HG03097 (cell line): ENCODE data around the gene RPL7A.
A peak's percentile ranks its signal among the peaks of the same experiment; 100 is the strongest.
"Not testable (repeated sequence)": the region's sequence is repeated elsewhere in the genome, so short reads cannot be mapped to it uniquely, and the experiment has no call there.

Experiments used
- ATAC-seq: cut with Tn5 transposase; IDR thresholded peaks from one replicate; pipeline ENCODE4 v1.9.1; 2021; ENCODE audit not compliant: unreplicated experiment, low FRiP score

The RPL7A gene

DNA sequence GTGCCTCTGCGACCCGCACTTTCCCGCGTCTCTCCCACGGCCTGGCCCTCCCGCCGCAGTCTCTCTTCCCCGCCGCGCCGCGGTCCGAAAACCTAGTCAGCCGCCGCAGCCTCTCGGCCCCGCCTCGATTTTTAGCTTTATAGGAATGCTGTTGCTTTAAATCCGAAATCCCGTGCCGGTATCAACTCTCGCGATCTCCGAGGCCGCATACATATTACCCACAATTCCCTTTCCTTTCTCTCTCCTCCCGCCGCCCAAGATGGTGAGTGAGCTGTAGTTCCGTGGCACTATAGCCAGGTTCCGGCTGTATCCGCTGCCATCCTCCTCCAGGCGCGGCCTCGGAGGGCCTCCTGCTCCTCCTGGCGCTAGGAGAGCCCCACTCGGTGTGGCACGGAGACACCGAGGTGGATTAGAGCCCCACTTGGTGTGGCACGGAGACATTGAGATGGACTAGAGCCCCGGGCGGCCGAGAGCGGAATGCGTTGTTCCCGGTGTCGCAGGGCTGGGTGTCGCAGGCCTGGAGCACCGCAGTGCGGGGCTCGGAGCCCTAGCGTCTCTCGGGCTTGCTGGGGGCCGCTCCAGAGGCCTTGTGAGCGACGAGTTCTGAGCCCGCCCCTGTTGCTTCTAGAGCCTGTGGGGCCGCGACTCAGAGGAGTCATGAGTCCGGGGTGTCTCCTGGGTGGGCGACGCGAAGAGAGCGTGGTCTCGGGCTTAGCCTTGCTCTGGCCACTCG, at the start of gene RPL7A, which contains the start of gene MED22:
Gene RPL7A (plus strand): TSS at position 234 of the 733 bp plus-strand sequence. CDS start 26 bp downstream, at position 260.
Gene MED22 (minus strand): TSS at position 147 of the 733 bp plus-strand sequence. CDS start 1,469 bp downstream, outside the sequence.
- peak; percentile 70 for ATAC-seq

DNA sequence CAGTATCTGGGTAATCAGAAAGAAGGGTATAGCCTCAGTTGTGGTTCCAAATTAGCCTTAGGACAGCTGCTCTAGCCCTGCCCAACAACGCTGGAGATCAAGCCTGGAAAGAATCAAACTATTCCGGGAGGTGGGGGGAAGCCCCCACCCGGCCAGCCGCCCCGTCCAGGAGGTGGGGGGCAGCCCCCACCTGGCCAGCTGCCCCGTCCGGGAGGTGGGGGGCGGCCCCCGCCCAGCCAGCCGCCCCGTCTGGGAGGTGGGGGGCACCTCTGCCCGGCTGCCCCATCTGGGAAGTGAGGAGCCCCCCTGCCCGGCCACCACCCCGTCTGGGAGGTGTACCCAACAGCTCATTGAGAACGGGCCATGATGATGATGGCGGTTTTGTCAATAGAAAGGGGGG, 48.0 kb upstream of the RPL7A start:
- not testable (repeated sequence) for ATAC-seq

DNA sequence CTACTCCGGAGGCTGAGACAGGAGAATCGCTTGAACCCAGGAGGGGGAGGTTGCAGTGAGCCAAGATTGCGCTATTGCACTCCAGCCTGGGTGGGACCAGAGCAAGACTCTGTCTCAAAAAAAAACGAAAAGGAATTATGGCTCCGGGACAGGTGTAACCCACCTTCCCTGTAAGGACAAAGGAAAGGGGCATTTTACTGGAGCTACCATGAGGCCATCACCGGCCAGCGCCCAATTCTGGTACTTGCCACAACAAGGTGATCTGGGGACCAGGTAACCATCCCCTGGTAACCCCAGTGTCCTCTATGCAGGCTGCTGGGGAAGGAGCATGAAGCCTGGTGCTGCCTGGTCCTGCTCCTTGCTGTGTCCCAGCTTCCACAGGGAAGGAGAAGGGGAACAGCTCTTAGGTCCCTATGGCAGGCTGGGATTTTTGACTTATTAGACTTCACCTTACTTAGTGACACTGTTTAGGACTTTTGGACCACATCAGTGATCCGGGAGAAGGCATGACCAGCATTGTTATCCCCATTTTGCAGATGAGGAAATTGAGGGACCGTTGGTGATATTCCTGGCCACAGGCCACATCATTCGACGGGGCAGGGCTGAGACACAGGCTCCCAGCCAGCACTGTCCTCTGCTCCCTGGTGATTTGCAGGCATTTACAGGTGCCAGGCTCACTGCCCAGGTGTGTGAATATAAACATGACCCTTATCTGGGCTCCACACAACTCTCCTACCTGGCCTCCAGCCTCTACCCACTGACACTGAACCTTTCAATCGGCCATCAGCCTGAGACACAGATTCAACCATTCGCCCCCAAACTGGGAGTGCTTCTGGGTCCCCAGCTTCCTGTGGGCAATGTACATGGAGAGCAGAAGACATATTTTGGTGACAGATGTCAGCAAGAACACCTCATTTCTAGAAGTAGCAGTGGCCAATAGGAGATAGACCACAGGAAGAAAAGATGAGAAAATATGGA, 46.5 kb upstream of the RPL7A start:
- ATAC-seq: no peak

DNA sequence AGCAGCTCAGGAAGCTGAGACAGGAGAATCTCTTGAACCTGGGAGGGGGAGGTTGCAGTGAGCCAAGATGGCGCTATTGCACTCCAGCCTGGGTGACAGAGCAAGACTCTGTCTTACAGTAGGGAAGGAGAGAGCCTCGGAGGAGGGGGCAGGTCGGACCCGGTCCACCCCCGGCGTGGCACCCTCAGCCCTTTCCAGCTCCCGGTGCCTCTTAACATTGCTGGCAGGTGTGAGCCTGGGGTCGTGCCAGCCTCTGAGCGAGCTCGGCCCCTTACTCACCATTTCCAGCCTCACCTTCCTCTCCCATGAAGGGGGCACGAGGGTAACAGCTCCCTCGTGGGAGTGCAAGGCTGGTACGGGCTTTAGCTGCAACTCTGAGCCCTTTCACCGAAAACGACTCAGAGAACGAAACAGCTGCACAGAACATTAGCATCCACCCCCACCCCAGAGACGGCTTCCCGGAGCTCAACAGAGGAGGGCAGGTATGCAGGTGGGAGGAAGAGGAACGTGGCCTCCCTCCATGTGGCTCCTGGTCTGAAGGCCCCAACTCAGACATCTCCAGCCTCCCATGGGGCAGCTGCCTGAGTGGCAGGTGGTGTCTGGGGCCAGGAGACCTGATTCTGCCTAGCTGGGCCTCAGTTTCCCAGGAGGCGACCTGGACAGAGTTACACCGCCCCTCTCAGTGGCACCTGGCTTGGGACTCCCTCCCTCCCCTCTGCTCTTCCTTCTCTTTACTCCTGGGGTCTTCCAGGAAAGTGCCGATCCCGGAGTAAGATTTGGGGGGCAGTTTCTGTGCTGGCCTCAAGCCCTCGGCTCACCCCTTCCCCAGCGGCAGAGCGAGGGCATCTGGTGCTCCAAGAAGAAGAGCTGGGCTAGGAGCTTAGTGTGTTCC, 44.5 kb upstream of the RPL7A start:
- ATAC-seq: no peak

DNA sequence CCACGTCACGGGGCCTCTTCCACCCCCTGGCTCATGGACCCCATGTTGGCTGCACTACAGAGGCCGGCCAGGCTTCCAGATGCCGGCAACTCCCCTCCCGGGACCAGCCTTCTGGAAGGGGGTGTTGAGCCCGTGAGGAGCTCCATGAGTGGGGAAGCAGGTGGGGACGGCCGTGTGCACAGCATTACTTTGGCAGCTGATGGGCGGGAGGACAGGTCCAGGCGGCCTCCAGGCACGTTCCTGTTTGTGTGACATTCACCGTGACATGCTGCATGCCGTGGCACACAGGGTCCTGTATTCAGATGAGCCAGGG, 43.9 kb upstream of the RPL7A start:
- no peak for ATAC-seq

DNA sequence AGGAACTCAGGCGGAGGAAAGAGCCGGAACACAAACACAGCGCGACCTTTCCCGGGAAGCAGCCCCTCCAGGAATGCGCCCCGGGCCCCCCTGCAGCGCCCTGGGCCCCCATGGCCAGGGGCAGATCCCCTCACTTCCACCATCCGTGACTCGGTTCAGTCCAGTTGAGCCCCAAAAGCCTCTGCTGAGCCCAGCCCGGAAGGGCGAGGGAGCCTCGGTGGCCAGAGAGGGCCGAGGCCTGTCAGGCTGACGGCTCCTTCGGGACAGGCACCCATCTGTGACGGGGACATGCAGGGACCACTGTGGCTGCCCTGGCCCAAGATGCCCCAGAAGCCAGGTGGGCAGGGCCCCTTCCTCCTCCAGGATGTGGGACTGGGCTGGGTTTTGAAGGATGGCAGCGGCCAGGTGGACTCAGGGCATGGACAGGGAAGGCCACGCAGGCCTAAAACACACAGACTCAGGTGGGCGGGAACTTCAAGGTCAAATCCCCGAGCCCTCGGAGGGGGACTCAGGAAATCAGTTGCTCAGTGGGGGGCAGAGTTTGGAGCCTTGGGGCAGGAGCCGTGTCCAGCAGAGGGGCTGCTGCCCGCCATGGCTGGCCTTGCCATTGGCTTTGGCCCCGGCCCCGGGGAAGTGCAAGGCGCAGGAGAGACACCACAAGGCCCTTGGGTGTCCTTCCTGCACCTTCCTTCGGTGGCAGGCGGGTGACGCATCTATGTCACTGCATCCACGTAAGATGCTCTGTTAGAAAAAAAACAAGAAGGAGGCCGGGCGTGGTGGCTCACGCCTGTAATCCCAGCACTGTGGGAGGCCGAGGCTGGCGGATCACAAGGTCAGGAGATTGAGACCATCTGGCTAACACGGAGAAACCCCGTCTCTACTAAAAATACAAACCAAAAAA, 43.3 kb upstream of the RPL7A start:
- ATAC-seq: no peak

DNA sequence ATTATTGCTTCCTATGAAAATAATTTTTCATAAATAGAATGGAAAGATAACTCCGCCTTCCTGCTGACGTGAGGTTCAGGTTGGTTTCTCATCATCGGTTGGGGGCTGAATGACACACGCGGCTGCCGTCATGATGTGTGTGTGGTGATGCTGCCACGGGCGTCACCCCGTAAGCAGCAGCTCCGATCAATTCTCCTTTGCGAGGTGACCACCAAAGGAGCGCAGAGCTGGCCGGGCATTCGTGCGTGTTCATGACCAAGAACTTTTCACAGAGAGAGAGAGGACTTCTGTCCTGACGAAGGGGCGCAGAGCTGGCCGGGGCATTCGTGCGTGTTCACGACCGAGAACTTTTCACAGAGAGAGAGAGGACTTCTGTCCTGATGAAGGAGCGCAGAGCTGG, 42.3 kb upstream of the RPL7A start:
- no peak for ATAC-seq

DNA sequence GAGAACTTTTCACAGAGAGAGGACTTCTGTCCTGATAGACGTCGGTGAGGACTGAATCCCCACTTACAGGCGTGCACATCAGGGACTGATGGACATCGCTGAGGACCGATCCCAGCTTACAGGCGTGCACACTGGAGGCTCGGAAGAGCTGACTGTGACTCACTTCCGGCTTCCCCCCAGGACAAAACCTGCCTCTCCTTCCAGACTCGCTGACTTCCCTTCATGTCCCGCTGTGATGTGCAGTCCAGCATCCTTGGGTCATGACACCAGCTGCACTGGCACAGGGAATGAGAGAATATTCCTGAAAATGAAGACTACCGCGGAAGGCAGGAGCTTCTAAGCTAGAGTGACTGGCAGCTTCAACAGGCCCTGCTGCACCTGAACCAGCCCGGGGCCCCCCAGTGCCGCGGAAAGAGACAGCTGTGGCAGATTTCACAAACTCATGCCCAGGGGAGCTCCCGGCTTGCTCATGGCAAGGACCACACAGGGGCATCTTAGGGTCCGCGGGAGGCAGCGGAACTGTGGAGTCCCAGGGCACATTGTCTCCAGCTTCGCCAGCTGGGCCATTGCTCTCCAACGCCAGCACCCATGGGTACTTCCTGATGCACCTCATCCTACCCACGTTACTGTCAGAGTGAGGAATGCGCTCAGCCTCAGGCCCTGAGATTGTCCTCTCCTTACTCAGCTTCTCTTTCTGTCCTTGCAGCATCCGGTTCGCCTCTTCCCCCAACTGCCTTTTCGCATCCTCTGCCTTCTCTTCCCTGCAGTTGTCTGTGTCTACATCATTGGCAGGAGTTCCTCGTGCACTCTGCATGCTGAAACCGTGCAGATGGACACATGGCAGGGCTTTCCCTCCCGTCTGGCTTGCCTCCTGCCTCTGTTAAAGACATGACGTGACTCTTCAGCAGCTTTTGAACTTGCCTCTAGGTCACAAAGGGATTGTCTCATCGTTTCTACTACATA, 41.5 kb upstream of the RPL7A start:
- no peak for ATAC-seq

DNA sequence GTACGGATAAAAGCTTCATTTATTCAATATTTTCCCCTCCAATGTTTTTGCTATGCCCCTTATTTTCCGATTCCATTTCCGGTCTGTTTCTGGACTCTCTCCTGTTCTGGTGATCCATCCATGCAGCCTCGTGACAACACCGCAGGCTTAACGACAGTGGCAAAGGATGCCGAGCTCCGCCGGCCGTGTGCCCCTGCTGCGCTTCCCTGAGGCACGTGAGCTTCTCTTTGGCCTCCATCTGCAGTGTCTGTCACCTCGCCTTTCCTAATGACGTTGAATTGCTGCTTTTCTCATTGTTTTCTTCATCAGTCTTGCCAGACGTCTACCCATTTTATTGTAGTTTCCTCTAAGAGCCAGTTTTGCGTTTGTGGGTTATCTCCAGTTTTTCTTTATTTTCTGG, 40.7 kb upstream of the RPL7A start:
- ATAC-seq: no peak

DNA sequence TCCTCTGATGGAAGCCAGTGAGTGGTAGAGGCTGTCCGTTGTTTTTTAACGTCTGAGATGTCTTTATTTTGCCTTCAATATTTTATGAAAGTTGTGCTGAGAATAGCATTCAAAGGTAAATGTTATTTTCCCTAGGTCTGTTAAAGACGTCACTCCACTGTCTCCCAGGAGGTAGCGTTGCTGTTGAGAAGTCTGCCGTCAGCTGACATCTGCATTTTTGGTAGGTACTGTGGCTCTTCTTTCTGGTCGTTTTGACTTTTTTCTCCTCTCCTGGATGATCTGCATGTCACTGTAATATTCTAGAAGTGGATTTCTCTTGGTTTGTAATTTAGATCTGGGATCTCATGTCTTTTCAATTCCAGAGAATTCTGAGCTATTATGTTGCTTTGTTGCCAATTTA, 38.4 kb upstream of the RPL7A start:
- ATAC-seq: no peak

DNA sequence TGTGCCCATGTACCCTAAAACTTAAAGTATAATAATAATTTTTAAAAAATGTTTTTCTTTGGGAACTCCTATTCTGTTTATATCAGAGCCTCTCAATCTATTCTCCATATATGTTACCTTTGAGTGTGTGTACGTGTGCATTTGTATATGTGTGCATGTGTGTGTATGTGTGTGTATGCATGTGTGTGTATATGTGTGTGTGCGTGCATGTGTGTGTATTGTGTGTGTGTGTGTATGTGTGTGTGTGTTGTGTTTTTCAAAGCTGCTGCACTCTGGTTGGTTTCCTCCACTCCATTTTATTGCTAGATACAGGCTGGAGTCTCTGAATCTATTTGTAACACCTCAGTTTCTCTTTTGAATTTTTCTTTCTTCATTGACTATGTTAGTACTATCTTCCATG, 32.0 kb upstream of the RPL7A start:
- ATAC-seq: no peak

DNA sequence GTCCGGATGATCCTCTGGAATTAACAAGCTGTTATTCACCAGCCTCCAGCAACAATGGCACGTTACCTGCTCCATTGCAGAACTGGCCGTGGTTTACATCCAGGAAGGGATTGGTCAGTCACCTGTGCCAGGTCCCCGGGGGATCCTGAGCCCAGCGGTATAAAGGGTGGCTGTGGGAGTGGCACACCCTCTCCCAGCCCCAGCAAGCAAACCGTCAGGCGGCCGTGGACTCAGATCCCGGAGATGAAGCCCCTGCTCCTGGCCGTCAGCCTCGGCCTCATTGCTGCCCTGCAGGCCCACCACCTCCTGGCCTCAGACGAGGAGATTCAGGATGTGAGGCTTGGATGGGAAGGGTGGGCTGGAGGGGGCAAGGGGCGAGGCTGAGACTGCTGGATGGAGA, 30.5 kb upstream of the RPL7A start:
- not testable (repeated sequence) for ATAC-seq

DNA sequence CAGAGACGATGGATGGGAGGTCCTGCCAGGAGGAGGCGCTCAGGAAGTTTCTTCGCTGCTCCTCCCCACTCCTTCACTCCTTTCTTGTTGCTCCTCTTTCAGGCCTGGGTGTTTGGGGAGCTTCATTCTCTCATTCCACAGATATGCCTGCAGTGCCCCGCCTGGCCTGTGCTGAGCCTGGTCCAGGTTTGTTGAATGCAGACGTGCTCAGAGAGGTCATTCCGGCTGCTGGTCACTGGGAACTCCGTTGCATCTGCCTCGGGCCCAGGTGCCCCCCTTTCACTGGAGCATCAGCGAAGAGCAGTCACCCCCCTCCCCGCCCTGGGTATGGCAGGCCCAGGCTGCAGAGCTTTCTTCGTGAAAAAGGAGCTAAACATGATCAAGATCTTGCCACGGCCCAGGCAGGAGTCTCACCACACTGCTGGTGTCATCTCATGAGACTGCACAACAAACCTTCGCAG, 27.6 kb upstream of the RPL7A start:
- no peak for ATAC-seq

DNA sequence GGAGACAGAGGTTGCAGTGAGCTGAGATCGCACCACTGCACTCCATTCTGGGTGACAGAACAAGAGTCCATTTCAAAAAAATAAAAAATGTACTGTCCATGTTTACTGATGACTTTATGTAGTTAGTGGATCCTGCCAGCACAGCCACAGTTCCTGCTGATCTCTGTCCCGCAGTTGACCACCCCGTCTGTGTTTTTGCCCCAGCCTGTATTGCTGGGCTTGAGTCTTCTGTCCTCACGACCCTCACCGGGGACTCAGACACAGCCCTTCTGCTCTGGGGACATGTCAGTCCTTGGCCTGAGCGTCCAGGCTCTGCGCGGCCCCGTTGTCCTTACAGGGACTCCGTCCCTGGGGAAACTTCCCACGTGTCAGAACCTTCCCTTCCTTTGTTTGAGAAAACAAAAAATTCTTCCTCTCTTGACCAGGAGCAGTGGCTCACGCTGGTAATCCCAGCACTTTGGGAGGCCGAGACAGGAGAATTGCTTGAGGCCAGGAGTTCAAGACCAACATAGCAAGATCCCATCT, 26.5 kb upstream of the RPL7A start:
- no peak for ATAC-seq

DNA sequence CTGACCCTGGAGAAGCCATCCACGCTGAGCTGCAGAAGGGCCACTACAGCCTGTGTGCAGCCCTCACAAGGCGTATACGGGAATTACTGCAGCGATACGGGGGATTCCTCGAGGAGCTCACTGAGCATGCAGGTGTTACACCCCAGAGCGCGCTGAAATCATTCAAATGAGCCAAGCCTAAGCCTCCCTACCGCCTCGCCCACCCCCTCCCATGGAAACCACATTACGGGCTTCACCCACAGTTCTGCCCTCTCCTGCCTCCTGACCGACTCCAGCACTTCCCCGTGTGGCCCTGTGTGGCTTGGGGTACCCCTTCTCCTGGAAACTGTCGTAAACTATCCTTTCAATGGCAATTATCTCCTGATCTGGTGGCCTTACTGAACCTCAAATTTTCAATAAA, 25.3 kb upstream of the RPL7A start:
- ATAC-seq: no peak

DNA sequence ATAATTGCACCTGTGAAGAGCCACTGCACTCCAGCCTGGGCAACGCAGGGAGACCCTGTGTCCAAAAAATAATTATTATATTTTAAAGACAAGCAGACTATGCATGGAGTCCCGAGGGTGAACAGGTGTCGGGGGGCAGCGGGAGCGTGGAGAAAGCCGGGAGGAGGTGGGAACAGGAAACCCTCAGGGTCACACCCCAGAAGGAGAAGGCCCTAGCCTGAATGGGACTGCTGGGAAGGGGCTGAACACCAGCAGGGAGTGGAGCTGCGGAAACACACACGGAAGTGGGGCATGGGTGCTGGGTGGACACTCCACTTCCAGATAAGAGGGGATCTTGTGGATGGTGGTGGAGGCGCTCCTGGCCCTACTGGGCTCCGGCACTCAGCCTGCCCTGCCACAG, 24.8 kb upstream of the RPL7A start:
- no peak for ATAC-seq

DNA sequence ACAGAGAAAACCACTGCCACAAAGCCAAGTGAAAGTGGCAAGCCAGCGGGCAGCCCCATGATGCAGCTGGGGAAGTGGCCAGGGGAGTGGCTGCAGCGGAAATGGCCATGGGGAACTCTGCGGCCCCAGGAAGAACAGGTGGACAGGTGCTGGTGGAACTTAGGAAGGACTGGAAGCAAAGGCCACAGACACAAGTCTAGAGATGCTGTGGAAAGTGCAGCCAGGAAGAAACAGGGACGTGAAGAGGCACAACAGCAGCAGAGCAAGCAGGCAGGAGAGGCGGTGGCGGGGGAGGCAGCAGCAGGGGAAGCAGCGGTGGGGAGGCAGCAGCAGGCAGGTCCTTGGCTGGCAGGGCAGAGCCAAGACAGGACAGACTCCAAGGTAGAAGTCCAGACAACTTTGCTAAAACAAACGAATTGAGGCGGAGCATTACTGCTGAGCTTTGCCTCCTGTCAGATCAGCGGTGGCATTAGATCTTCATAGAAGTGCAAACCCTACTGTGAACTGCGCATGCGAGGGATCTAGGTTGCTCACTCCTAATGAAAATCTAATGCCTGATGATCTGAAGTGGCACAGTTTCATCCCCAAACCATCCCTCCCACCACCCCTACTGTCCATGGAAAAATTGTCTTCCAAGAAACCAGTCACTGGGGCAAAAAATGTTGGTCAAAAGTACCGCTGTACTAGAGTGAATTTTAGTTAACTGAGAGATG, 23.9 kb upstream of the RPL7A start:
- ATAC-seq: no peak

DNA sequence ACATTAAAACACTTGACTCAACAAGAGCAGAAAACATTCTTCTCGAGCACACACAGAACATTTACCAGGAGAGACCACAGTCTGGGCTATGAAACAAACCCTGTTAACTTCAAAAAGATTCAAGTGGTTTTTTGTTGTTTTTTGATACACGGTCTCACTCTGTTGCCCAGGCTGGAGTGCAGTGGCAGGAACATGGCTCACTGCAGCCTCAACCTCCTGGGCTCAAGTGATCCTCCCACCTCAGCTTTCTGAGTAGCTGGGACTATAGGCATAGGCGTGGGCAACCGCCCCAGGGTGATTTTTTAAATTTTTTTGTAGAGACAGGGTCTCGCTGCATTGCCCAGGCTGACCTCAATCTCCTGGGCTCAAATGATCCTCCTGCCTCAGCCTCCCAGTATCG, 21.0 kb upstream of the RPL7A start:
- ATAC-seq: not testable (repeated sequence)
